NCI-H1417 treated with DMSO at 0.1 percent for 48 hours (cell line): Measurements from ENCODE around the gene SMC1B.

ENCODE experiments used
- DNase-seq: peaks from one replicate; lab custom pipeline; 2025; lab: John Stamatoyannopoulos, UW

The SMC1B gene

DNA sequence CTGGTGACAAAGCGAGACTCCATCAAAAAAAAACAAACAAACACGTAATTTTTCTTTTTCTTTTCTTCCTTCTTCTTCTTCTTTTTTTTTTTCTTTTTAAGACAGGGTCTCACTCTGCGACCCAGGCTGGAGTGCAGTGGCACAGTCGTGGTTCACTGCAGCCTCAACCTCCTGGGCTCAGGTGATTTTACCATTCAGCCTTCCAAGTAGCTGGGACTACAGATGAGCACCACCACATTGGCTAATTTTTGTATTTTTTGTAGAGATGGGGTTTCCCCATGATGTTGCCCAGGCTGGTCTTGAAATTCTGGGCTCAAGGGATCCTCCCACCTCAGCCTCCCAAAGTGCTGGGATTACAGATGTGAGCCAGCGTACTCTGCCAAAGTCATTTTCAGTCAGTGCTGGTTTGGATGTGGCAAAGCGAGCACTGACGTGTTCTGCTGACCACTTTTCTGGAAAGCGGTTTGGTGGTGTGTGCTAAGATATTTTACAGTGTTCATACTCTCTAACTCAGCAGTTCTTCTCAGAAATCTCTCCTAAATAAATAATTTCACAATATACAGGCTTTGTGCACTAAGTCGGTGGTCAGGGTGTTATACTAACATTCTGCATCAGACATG is 92.9 kb downstream of the SMC1B start:
- DNase-seq = no peak

GRCh38 chr22:45319324-45319685 is 94.1 kb downstream of the SMC1B start:
- no peak for DNase-seq

DNA sequence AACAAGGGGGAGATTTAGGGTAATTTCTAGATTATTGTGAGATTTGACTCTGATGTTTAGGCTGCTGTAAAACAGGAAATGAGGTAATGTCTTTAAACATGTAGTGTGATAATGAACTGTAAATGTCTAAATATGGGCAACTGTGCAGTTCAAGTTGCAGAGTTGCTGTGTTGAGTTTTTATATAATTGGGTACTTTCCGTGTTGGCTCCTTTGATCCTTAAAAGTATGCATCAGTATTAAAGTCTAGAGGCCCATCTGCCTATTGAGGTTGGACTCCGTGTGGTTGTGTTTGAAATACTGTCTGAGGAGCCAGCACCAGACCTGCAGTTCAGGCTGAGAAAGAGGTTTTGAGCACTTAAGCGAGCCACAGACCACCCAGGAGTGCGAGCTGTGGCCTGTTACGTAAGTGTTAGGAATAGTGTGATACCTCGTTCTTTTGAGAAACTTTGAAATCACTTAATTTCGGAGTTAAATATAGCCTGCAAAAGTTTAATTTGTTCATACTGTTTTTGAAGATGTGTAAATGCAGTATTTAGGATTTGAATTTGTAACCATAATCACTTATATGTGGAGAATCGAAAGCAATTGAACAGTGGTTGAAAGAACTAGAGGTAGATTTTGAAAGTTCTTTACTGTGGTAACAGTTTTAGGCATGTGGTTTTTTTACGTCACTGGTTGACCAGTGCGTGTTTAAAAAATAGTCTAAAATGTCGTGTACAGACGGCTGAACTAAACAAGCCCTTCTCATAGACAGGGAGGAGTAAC is 94.7 kb downstream of the SMC1B start:
- DNase-seq = no peak

GRCh38 chr22:45318168-45318557 is 95.2 kb downstream of the SMC1B start:
- DNase-seq = peak; percentile 4

GRCh38 chr22:45317551-45318167 is 95.7 kb downstream of the SMC1B start:
- DNase-seq = no peak

- no peak for DNase-seq
Measured at GRCh38 chr22:45316796-45317526, 96.4 kb downstream of the SMC1B start.

GRCh38 chr22:45314786-45315185 is 98.6 kb downstream of the SMC1B start:
- no peak for DNase-seq

DNA sequence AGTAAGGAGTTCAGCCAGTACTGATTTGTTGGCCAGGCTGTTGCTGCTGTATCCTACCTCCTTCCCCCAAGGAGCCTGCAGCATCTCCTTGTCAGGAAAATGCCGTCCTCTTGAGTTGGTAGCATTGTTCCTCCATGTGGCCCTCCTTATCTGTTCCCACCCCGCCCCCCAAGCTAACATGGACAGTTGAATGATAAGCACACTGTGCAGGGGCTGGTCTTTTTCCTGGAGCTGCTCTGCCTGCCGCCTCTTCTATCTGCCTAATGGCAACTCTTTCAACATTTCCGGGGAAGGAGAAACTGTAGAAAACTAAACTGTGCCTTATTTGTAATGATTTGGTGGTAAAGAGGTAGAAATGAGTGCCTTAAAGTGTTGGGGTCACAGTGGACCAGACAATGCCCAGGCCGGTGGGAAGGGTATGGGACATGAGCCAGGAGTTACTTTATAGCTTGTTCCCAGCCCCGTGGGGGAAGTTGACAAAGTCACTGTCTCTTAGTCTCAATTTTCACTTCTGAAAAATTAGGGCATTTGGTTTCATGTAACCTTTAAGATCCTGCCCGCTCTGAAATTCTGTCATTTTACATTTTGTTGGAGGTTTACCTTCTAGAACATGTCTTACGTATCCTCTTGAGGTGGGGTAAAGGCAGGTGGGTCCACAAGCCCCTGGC is 99.2 kb downstream of the SMC1B start:
- no peak for DNase-seq

DNA sequence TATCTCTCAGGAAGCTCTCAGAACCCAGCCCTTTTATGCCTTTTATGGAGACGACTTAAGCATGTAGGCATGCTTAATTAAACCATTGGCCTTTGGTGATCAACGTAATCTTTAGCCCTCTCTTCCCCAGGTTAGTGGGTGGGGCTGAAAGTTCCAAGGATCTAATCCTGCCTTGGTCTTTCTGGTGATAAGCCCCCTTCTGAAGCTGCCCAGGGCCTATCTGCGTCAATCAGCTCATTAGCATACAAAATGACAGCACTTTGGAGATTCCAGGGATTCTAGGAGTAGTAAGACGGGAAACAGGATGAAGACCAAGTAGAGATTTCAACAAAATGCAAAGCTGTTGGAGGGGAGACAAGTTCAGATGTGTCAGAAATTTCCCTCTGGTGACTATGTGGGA is 100.5 kb downstream of the SMC1B start:
- no peak for DNase-seq

DNA sequence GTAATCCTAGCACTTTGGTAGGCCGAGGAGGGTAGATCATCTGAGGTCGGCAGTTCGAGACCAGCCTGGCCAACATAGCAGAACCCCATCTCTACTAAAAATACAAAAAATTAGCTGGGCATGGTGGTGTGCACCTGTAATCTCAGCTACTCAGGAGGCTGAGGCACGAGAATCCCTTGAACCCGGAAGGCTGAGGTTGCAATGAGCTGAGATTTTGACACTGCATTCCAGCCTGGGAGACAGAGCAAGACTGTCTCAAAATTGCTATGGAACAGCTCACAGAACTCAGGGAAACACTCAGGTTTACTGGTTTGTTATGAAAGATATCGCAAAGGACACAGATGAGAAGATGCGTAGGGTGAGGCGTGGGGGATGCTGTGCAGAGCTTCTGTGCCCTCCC is 101.0 kb downstream of the SMC1B start:
- DNase-seq = no peak

DNA sequence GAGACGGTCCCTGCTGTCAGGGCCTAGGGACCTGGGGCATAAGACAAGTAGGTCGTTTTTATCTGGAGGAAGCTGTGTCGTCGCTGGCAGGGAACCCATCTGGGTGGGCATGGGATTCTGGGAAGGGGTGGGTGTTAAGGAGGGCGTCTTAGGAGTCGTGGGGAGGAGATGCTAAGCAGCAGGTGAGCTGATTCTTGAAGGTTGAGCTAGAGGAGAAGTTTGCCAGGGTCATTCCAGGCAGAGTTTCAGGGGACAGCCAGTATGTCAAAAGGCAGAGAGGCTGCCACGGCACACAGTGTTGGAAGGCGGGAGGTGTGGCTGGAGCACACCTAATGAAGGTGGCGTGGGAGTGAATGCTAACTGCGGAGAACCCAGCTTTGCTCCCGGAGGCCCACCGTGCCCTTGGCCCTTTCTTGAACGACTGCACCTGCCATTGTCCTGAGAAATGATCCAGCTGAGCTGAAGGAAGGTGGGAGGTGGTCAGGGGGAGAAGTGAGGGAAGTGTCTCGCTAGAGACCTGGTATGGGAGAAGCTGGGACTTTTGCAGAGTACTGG is 102.3 kb downstream of the SMC1B start:
- DNase-seq = no peak

GRCh38 chr22:45310331-45310976 is 102.9 kb downstream of the SMC1B start:
- DNase-seq = no peak

- peak; percentile 19 for DNase-seq
Measured at GRCh38 chr22:45309422-45310227, 103.8 kb downstream of the SMC1B start, which contains the start of gene FAM118A. TSS of gene FAM118A (plus strand) at chr22:45309934. CDS start at chr22:45322380, 12,446 bp downstream.

- DNase-seq = no peak
Measured at GRCh38 chr22:45308957-45309421, 104.4 kb downstream of the SMC1B start.

DNA sequence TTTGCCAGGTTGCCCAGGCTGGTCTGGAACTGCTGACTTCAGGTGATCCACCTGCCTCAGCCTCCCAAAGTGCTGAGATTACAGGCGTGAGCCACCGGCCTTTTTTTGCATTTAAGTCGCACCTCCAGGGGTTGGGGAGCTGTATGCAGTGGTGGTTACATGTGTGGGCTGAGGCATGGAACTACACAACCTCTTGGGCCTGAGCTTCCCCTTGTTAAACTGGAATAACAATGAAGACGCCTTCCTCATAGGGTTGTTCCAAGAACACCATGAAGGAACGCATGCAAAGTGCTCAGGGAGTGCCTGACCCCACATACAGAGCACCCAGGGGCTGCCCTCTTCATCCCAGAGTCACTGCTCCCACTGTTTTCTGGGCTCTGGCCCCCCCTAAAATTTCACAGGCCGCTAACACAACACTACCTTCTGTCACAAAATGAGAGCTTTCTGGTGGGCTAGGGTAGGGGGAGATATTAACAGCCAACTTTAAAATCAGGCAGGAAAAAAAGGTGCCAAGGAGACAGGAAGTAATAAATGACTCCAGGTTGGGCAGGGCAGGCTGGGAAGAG is 104.9 kb downstream of the SMC1B start:
- DNase-seq = no peak

- DNase-seq = no peak
Measured at GRCh38 chr22:45306139-45306538, 107.3 kb downstream of the SMC1B start.

- DNase-seq = no peak
Measured at GRCh38 chr22:45305456-45306075, 107.8 kb downstream of the SMC1B start.

DNA sequence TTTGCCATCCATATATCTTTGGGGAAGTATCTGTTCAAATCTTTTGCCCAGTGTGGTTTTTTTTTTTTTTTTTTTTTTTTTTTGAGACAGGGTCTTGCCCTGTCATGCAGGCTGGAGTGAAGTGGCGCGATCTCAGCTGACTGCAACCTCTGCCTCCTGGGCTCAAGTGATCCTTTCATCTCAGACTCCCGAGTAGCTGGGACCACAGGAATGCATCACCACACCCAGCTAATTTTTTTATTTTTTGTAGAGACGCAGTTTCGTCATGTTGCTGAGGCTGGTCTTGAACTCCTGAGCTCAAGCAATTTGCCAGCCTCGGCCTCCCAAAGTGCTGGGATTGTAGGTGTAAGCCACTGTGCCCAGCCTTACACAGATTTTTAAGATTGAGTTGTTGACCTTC is 108.4 kb downstream of the SMC1B start:
- no peak for DNase-seq

- DNase-seq = no peak
Measured at GRCh38 chr22:45303181-45303580, 110.2 kb downstream of the SMC1B start.
